Effector memory CD8-positive, alpha-beta T cell (primary cell): ENCODE data around the gene CFAP90.

Source experiments
- ATAC-seq: fragments of 150-1000 bp; cut with Tn5 transposase; replicated peaks from 2 replicates; pipeline ENCODE4 v1.10.0; 2021; ENCODE audit warnings: mild to moderate bottlenecking, moderate library complexity
- DNase-seq, 3 experiments: peaks; one replicate each; pipeline ENCODE4 v3.0.0; 2021
- H3K27ac Mint-ChIP-seq, 2 donors: one replicate each; pipeline ENCODE4 v1.8.0; 2022; ENCODE audit warnings: mild to moderate bottlenecking in 2 of 2, mixed read lengths in 2 of 2, moderate library complexity in 2 of 2
- H3K27me3 Mint-ChIP-seq, 2 donors: one replicate each; pipeline ENCODE4 v1.8.0; 2022; ENCODE audit warnings: mixed read lengths in 2 of 2
- H3K36me3 Mint-ChIP-seq: one replicate; pipeline ENCODE4 v1.8.0; 2022; ENCODE audit warnings: mild to moderate bottlenecking, moderate library complexity, mixed read lengths; ENCODE audit not compliant: insufficient read depth
- H3K4me1 Mint-ChIP-seq, 2 donors: one replicate each; pipeline ENCODE4 v1.8.0; 2022; ENCODE audit warnings: low read depth in 2 of 2, mixed read lengths in 2 of 2
- H3K4me3 Mint-ChIP-seq, 2 donors: one replicate each; pipeline ENCODE4 v1.8.0; 2022; ENCODE audit warnings: mild to moderate bottlenecking in 2 of 2, mixed read lengths in 2 of 2, moderate library complexity in 2 of 2
- H3K9me3 Mint-ChIP-seq, 2 donors: one replicate each; pipeline ENCODE4 v1.8.0; 2022; ENCODE audit warnings: mixed read lengths in 2 of 2

CFAP90 gene

GRCh38 chr5:7856855-7857254, 5.9 kb upstream of the CFAP90 start:
- no peak for DNase-seq
- Mint-ChIP-seq H3K36me3 (peaks cover 33% of the 10 kb centered on the region), H3K4me1 (peaks cover under 1 to 6% of the 10 kb centered on the region in 2 donors), H3K9me3 (no peaks in the 10 kb centered on the region), H3K27ac (no peak overlapping the region), H3K27me3 (no peaks in the 10 kb centered on the region), H3K4me3 (no peak overlapping the region)
- ATAC-seq: peak; percentile 39

- ATAC-seq (no peak), DNase-seq (no peak)
- Mint-ChIP-seq H3K9me3 (no peaks in the 10 kb centered on the region), H3K27me3 (peaks cover 0 to 9% of the 10 kb centered on the region in 2 donors), H3K4me3 (no peak overlapping the region), H3K27ac (no peak overlapping the region), H3K36me3 (peaks cover 24% of the 10 kb centered on the region), H3K4me1 (peaks cover 6 to 13% of the 10 kb centered on the region in 2 donors)
These were observed 4.7 kb upstream of the CFAP90 start for GRCh38 chr5:7855611-7856010.

GRCh38 chr5:7852988-7853387, 2.1 kb upstream of the CFAP90 start:
- Mint-ChIP-seq H3K27me3 (peaks cover 5 to 25% of the 10 kb centered on the region in 2 donors), H3K4me1 (peaks cover 9 to 15% of the 10 kb centered on the region in 2 donors), H3K27ac (no peak overlapping the region), H3K9me3 (no peaks in the 10 kb centered on the region), H3K4me3 (no peak overlapping the region), H3K36me3 (peaks cover 3% of the 10 kb centered on the region)
- no peak for ATAC-seq
- DNase-seq: no peak

GRCh38 chr5:7852542-7852941, 1.6 kb upstream of the CFAP90 start:
- Mint-ChIP-seq H3K36me3 (peaks cover under 1% of the 10 kb centered on the region), H3K4me1 (peaks cover 9 to 15% of the 10 kb centered on the region in 2 donors), H3K27ac (no peak overlapping the region), H3K27me3 (peaks cover 5 to 25% of the 10 kb centered on the region in 2 donors), H3K9me3 (no peaks in the 10 kb centered on the region), H3K4me3 (peak overlapping the region in 1 of 2 donors; percentile 85)
- no peak for ATAC-seq
- DNase-seq: no peak

- Mint-ChIP-seq H3K27ac (peak overlapping the region in 1 of 2 donors; percentile 75), H3K4me1 (peaks cover 9 to 15% of the 10 kb centered on the region in 2 donors), H3K36me3 (no peaks in the 10 kb centered on the region), H3K9me3 (no peaks in the 10 kb centered on the region), H3K4me3 (peak overlapping the region; percentile 80 to 85), H3K27me3 (peaks cover 5 to 25% of the 10 kb centered on the region in 2 donors)
- DNase-seq (no peak), ATAC-seq (no peak)
These were observed 820 bp upstream of the CFAP90 start for GRCh38 chr5:7851617-7852289.

DNA sequence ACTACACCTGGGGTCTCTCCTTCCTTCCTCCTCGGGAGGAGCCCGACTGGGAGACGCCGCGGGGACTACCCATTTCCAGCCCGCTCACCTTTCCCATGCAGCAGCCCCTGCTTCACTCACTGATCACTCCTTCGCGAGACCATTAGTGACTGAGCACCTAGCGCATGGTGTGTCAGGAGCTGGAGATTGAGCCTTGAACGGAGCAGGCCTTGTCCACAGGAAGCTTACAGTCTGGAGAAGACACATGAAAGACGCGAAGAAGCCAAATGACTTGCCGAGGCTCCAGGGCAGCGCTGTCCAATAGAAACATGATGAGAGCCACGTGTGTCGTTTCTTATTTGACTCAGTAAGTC, 283 bp upstream of the CFAP90 start:
- Mint-ChIP-seq H3K27me3 (peaks cover 5 to 25% of the 10 kb centered on the region in 2 donors), H3K27ac (peak overlapping the region; percentile 49 to 75), H3K4me3 (peak overlapping the region; percentile 80 to 85), H3K36me3 (no peaks in the 10 kb centered on the region), H3K9me3 (no peaks in the 10 kb centered on the region), H3K4me1 (peaks cover 9 to 15% of the 10 kb centered on the region in 2 donors)
- ATAC-seq (no peak), DNase-seq (no peak)

- Mint-ChIP-seq H3K36me3 (no peaks in the 10 kb centered on the region), H3K27ac (peak overlapping the region in 1 of 2 donors; percentile 32), H3K27me3 (peaks cover 5 to 34% of the 10 kb centered on the region in 2 donors), H3K9me3 (no peaks in the 10 kb centered on the region), H3K4me3 (peak overlapping the region; percentile 72 to 73), H3K4me1 (peaks cover 9 to 15% of the 10 kb centered on the region in 2 donors)
- DNase-seq: no peak
- ATAC-seq: peak; percentile 45
These were observed 1.1 kb downstream of the CFAP90 start for GRCh38 chr5:7849681-7850394.

DNA sequence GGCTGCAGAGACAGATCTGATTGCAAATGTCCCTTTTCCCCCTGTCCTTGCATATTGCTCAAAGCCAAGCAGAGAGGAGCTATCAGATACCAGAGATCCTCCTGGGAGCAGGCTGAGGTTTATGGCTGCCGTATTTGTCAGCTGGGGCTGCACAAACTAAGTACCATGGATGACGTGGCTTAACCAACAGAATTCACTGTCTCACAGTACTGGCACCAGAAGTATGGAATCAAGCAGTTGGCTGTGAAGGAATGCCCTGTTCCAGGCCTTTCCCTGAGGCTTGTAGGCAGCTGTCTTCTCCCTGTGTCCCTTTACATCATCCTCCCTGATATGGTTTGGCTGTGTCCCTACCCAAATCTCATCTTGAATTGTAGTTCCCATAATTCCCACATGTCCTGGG, 2.6 kb downstream of the CFAP90 start:
- Mint-ChIP-seq H3K9me3 (no peaks in the 10 kb centered on the region), H3K27ac (no peak overlapping the region), H3K4me3 (no peak overlapping the region), H3K27me3 (peaks cover 13 to 42% of the 10 kb centered on the region in 2 donors), H3K36me3 (no peaks in the 10 kb centered on the region), H3K4me1 (peaks cover 9 to 15% of the 10 kb centered on the region in 2 donors)
- ATAC-seq (no peak), DNase-seq (no peak)

- Mint-ChIP-seq H3K4me3 (no peak overlapping the region), H3K27me3 (peaks cover 17 to 46% of the 10 kb centered on the region in 2 donors), H3K9me3 (no peaks in the 10 kb centered on the region), H3K36me3 (no peaks in the 10 kb centered on the region), H3K27ac (no peak overlapping the region), H3K4me1 (peaks cover 6 to 7% of the 10 kb centered on the region in 2 donors)
- no peak for DNase-seq
- no peak for ATAC-seq
These were observed 4.6 kb downstream of the CFAP90 start for GRCh38 chr5:7846327-7846726.

DNA sequence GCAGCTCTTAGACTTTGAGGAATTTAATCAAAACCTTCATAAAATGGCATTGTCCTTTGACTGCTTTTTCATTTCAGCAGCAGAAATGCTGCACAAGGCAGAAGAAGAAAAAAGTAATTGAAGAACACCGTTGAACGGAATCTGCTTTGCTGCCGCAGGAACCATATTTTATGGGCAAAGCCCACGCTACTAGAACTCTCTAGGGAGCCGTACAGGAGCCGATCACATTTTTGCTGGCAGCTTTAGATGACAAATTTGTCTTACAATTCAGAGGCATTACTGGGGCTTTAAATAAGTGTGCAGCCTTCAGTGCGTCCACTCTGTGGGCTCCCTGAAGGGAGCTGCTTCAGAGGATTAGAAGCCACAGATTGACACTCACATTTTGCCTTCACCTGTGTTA, 5.4 kb downstream of the CFAP90 start:
- Mint-ChIP-seq H3K27ac (no peak overlapping the region), H3K9me3 (no peaks in the 10 kb centered on the region), H3K27me3 (peaks cover 22 to 48% of the 10 kb centered on the region in 2 donors), H3K4me1 (peaks cover 3 to 4% of the 10 kb centered on the region in 2 donors), H3K36me3 (no peaks in the 10 kb centered on the region), H3K4me3 (no peak overlapping the region)
- DNase-seq (no peak), ATAC-seq (no peak)

DNA sequence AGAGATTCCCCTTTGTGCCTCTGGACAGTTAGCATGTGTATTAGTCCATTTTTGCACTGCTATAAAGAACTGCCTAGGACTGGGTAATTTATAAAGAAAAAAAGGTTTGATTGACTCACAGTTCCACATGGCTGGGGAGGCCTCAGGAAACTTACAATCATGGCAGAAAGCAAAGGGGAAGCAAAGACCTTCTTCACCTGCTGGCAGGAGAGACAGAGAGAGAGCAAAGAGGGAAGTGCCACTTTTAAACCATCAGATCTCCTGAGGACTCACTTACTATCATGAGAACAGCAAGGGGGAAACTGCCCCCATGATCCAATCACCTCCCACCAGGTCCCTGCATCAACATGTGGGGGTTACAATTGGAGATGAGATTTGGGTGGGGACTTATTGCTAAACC, 6.0 kb downstream of the CFAP90 start:
- ATAC-seq (no peak), DNase-seq (no peak)
- no peak overlapping the region for H3K4me3 Mint-ChIP-seq
- H3K27me3 Mint-ChIP-seq: peaks cover 29 to 47% of the 10 kb centered on the region in 2 donors
- no peaks in the 10 kb centered on the region for H3K36me3 Mint-ChIP-seq
- H3K27ac Mint-ChIP-seq: no peak overlapping the region
- H3K9me3 Mint-ChIP-seq: no peaks in the 10 kb centered on the region
- H3K4me1 Mint-ChIP-seq: peaks cover 1 to 3% of the 10 kb centered on the region in 2 donors

- no peak for DNase-seq
- Mint-ChIP-seq H3K4me1 (no peaks in the 10 kb centered on the region), H3K36me3 (no peaks in the 10 kb centered on the region), H3K9me3 (no peaks in the 10 kb centered on the region), H3K4me3 (no peak overlapping the region), H3K27me3 (peaks cover 33 to 45% of the 10 kb centered on the region in 2 donors), H3K27ac (no peak overlapping the region)
- no peak for ATAC-seq
These were observed 8.4 kb downstream of the CFAP90 start for GRCh38 chr5:7842531-7842930.

DNA sequence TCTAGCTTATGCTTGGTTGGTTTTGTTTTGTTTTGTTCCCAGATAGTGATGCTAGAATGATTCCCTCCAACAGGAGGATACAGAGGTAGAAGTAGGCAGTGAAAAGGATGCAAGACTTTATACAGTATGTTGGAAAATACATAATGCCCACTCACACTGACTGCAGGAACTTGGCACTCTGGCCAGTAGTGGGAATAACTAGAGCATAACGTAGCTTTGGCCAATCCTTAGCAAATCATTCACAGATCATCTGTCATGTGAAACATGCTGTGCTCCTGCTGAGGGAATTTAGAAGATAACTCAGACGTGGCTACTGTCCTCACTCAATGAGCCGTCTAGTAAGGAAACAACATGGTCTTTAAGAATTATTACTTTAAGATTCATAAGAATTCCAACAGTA, 13.5 kb downstream of the CFAP90 start:
- ATAC-seq (no peak), DNase-seq (no peak)
- Mint-ChIP-seq H3K9me3 (no peaks in the 10 kb centered on the region), H3K4me1 (no peaks in the 10 kb centered on the region), H3K4me3 (no peak overlapping the region), H3K27ac (no peak overlapping the region), H3K36me3 (no peaks in the 10 kb centered on the region), H3K27me3 (peaks cover 35 to 37% of the 10 kb centered on the region in 2 donors)

- H3K36me3 Mint-ChIP-seq: no peaks in the 10 kb centered on the region
- H3K9me3 Mint-ChIP-seq: no peaks in the 10 kb centered on the region
These were observed 16.0 kb downstream of the CFAP90 start for GRCh38 chr5:7834982-7835381.

More at GRCh38 chr5:7834982-7835381, 16.0 kb downstream of the CFAP90 start:
- ATAC-seq (no peak), DNase-seq (no peak)
- no peak overlapping the region for H3K27ac Mint-ChIP-seq
- no peaks in the 10 kb centered on the region for H3K4me1 Mint-ChIP-seq
- H3K27me3 Mint-ChIP-seq: peaks cover 32 to 40% of the 10 kb centered on the region in 2 donors
- no peak overlapping the region for H3K4me3 Mint-ChIP-seq
